IMR-90 (cell line): ENCODE measurements around the gene HGD.

Experiments
- BHLHE40 ChIP-seq: fragments of 150-350 bp; IDR thresholded peaks from 2 replicates; pipeline ENCODE4 v1.6.1; 2016; ENCODE audit warnings: mild to moderate bottlenecking, low read depth, low read length
- CEBPB ChIP-seq: IDR thresholded peaks from 2 replicates; pipeline ENCODE4 v1.6.1; 2012; ENCODE audit warnings: low read depth, low read length, improper control_type of control experiment
- POLR2A ChIP-seq: IDR thresholded peaks from 2 replicates; pipeline ENCODE4 v1.6.1; 2012; ENCODE audit warnings: mild to moderate bottlenecking, low read depth, low read length
- SMC3 ChIP-seq: fragments of 150-350 bp; IDR thresholded peaks from 2 replicates; pipeline ENCODE4 v1.6.1; 2016; ENCODE audit warnings: low read depth, mild to moderate bottlenecking, antibody characterized with exemption, low read length, moderate library complexity
- TF ChIP-seq, protein P1 (sequence below): conservative IDR thresholded peaks from 2 replicates; pipeline ENCODE4 v1.5.1; 2012; ENCODE audit warnings: mild to moderate bottlenecking, low read depth, low read length, improper control_type of control experiment

GRCh38 chr3:120634539-120634938 is 47.5 kb downstream of the HGD start:
- TF ChIP-seq SMC3 (no peak), POLR2A (no peak), BHLHE40 (no peak), CEBPB (no peak)
- TF ChIP-seq, protein P1, sequence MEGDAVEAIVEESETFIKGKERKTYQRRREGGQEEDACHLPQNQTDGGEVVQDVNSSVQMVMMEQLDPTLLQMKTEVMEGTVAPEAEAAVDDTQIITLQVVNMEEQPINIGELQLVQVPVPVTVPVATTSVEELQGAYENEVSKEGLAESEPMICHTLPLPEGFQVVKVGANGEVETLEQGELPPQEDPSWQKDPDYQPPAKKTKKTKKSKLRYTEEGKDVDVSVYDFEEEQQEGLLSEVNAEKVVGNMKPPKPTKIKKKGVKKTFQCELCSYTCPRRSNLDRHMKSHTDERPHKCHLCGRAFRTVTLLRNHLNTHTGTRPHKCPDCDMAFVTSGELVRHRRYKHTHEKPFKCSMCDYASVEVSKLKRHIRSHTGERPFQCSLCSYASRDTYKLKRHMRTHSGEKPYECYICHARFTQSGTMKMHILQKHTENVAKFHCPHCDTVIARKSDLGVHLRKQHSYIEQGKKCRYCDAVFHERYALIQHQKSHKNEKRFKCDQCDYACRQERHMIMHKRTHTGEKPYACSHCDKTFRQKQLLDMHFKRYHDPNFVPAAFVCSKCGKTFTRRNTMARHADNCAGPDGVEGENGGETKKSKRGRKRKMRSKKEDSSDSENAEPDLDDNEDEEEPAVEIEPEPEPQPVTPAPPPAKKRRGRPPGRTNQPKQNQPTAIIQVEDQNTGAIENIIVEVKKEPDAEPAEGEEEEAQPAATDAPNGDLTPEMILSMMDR: no peak
